ENCODE measurements around the gene PHF20.
A peak's percentile ranks its signal among the peaks of the same experiment; 100 is the strongest.
"Not testable (repeated sequence)": the region's sequence is repeated elsewhere in the genome, so short reads cannot be mapped to it uniquely, and the experiment has no call there.

Gene PHF20

DNA sequence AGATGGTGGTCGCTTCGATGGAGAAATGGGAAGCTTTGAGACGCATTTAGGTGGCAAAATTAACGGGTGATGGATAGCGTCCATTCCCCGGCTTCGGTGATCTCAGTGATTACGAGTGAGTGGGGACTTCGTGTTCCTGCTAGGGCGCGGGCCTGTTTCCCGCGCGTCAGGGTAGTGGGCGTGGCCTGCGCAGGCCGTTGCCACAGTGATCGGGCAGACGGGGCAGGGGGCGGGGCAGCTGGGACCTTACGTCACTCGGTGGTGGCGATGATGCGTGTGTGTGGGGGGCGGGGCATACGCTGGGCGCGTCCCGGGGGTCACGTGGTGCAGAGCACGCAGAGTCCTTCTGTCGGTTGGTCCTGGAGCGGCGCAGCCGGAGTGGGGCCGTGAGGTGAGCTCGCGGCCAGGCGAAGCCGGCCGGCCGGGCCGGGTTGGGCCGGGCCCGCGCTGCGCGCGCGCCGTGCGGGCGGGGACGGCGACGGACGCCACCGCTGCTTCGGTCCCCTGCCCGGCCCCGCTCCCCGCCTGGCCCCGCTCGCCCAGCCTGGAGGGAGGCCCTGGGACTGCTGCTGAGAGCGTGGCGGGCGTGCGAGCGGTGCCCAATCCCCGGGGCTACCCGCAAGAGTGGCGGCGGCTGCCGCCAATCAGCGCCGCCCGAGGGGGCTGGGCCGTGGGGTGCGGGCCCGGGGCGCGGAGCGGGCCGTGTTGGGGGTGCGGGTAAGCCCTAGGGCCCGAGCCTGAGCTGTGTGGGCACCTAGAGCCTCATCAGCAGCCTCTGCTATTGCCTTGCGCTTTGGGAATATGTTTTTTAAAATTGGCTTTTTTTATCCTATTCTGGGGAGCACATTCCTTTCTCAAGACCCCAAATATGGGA is at the start of gene PHF20:
Gene PHF20 (plus strand): TSS at position 327 of the 874 bp plus-strand sequence. CDS start 29,508 bp downstream, outside the sequence.
- H3K4me3 ChIP-seq (ENCODE audit: low read length in 2 of 2): peak within 1 kb of the TSS; percentile 86 to 96
- H3K27me3 ChIP-seq (ENCODE audit: control insufficient read depth in 2 of 2, insufficient read depth in 2 of 2, low read length in 2 of 2): no peaks in the 10 kb centered on the region
- H3K4me1 ChIP-seq (ENCODE audit: control insufficient read depth in 2 of 2, insufficient read depth in 2 of 2, low read length in 2 of 2): peaks cover 31 to 40% of the 10 kb centered on the region in 2 donors
- peak within 1 kb of the TSS; percentile 87 to 95 for H3K9ac ChIP-seq (ENCODE audit: low read depth in 1 of 2, low read length in 2 of 2)
- H3K36me3 ChIP-seq (ENCODE audit: control insufficient read depth in 2 of 2, insufficient read depth in 2 of 2, low read length in 2 of 2): peaks cover 0 to 7% of the 10 kb centered on the region in 2 donors
- H3K27ac ChIP-seq (ENCODE audit: low read depth in 2 of 2, low read length in 2 of 2): peak within 1 kb of the TSS; percentile 72 to 82
- H3K9me3 ChIP-seq (ENCODE audit: control insufficient read depth in 2 of 2, low read length in 2 of 2): no peaks in the 10 kb centered on the region

- H3K36me3 ChIP-seq (ENCODE audit: control insufficient read depth in 2 of 2, insufficient read depth in 2 of 2, low read length in 2 of 2): peaks cover 87 to 90% of the 10 kb centered on the region in 2 donors
Observed at GRCh38 chr20:35723275-35723639, 48.6 kb upstream of the PHF20 start.

GRCh38 chr20:35723652-35724320 is 48.0 kb upstream of the PHF20 start:
- Histone ChIP-seq H3K9ac (ENCODE audit: low read depth in 1 of 2, low read length in 2 of 2) (peak overlapping the region in 1 of 2 donors; percentile 8), H3K36me3 (ENCODE audit: control insufficient read depth in 2 of 2, insufficient read depth in 2 of 2, low read length in 2 of 2) (peaks cover 88 to 91% of the 10 kb centered on the region in 2 donors)
- H3K9me3 ChIP-seq (ENCODE audit: control insufficient read depth in 2 of 2, low read length in 2 of 2); H3K4me1 ChIP-seq (ENCODE audit: control insufficient read depth in 2 of 2, insufficient read depth in 2 of 2, low read length in 2 of 2); H3K27me3 ChIP-seq (ENCODE audit: control insufficient read depth in 2 of 2, insufficient read depth in 2 of 2, low read length in 2 of 2); H3K4me3 ChIP-seq (ENCODE audit: low read length in 2 of 2); H3K27ac ChIP-seq (ENCODE audit: low read depth in 2 of 2, low read length in 2 of 2): not testable (repeated sequence)

More at GRCh38 chr20:35723275-35723639, 48.6 kb upstream of the PHF20 start:
- not testable (repeated sequence) for H3K27me3 ChIP-seq (ENCODE audit: control insufficient read depth in 2 of 2, insufficient read depth in 2 of 2, low read length in 2 of 2); H3K4me3 ChIP-seq (ENCODE audit: low read length in 2 of 2); H3K9ac ChIP-seq (ENCODE audit: low read depth in 1 of 2, low read length in 2 of 2); H3K27ac ChIP-seq (ENCODE audit: low read depth in 2 of 2, low read length in 2 of 2); H3K9me3 ChIP-seq (ENCODE audit: control insufficient read depth in 2 of 2, low read length in 2 of 2); H3K4me1 ChIP-seq (ENCODE audit: control insufficient read depth in 2 of 2, insufficient read depth in 2 of 2, low read length in 2 of 2)

- Histone ChIP-seq H3K4me1 (ENCODE audit: control insufficient read depth in 2 of 2, insufficient read depth in 2 of 2, low read length in 2 of 2) (no peaks in the 10 kb centered on the region), H3K4me3 (ENCODE audit: low read length in 2 of 2) (no peak overlapping the region), H3K27me3 (ENCODE audit: control insufficient read depth in 2 of 2, insufficient read depth in 2 of 2, low read length in 2 of 2) (no peaks in the 10 kb centered on the region), H3K9ac (ENCODE audit: low read depth in 1 of 2, low read length in 2 of 2) (no peak overlapping the region), H3K27ac (ENCODE audit: low read depth in 2 of 2, low read length in 2 of 2) (no peak overlapping the region), H3K36me3 (ENCODE audit: control insufficient read depth in 2 of 2, insufficient read depth in 2 of 2, low read length in 2 of 2) (peaks cover 89 to 91% of the 10 kb centered on the region in 2 donors), H3K9me3 (ENCODE audit: control insufficient read depth in 2 of 2, low read length in 2 of 2) (no peaks in the 10 kb centered on the region)
Observed at GRCh38 chr20:35724321-35725230, 47.2 kb upstream of the PHF20 start.

DNA sequence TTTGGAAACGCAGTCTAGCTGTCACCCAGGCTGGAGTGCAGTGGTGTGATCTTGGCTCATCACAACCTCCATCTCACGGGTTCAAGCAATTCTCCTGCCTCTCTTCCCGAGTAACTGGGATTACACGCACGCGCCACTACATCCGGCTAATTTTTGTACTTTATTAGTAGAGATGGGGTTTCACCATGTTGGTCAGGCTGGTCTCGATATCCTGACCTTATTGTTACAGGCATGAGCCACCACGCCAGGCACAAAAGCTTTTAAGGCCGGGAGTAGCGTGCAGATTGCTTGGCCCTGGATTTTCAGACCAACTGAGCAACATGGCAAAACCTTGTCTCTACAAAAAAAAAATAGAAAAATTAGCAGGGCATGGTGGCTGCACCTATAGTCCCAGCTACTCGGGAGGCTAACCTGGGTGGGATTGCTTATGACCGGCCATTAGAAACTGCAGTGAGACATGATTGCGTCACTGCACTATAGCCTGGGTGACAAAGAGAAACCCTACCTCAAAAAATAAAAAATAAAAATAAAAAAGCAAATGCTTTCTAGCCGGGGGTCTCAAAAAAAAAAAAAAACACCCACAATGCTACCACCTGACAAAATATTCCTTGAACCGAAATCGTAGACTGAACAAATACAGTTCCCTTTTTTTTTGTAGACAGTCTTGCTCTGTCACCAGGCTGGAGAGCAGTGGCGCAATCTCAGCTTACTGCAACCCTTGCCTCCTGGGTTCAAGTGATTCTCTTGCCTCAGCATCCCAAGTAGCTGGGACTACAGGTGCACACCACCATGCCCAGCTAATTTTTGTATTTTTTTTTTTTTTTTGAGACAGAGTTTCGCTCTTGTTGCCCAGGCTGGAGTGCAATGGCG is 44.7 kb upstream of the PHF20 start:
- no peak overlapping the region for H3K4me3 ChIP-seq (ENCODE audit: low read length in 2 of 2)
- no peaks in the 10 kb centered on the region for H3K4me1 ChIP-seq (ENCODE audit: control insufficient read depth in 2 of 2, insufficient read depth in 2 of 2, low read length in 2 of 2)
- H3K36me3 ChIP-seq (ENCODE audit: control insufficient read depth in 2 of 2, insufficient read depth in 2 of 2, low read length in 2 of 2): peaks cover 87 to 90% of the 10 kb centered on the region in 2 donors
- H3K9ac ChIP-seq (ENCODE audit: low read depth in 1 of 2, low read length in 2 of 2): no peak overlapping the region
- H3K9me3 ChIP-seq (ENCODE audit: control insufficient read depth in 2 of 2, low read length in 2 of 2): no peaks in the 10 kb centered on the region
- no peaks in the 10 kb centered on the region for H3K27me3 ChIP-seq (ENCODE audit: control insufficient read depth in 2 of 2, insufficient read depth in 2 of 2, low read length in 2 of 2)
- H3K27ac ChIP-seq (ENCODE audit: low read depth in 2 of 2, low read length in 2 of 2): no peak overlapping the region

- no peaks in the 10 kb centered on the region for H3K4me1 ChIP-seq (ENCODE audit: control insufficient read depth in 2 of 2, insufficient read depth in 2 of 2, low read length in 2 of 2)
- H3K27me3 ChIP-seq (ENCODE audit: control insufficient read depth in 2 of 2, insufficient read depth in 2 of 2, low read length in 2 of 2): no peaks in the 10 kb centered on the region
- H3K9me3 ChIP-seq (ENCODE audit: control insufficient read depth in 2 of 2, low read length in 2 of 2): no peaks in the 10 kb centered on the region
- no peak overlapping the region for H3K9ac ChIP-seq (ENCODE audit: low read depth in 1 of 2, low read length in 2 of 2)
- H3K27ac ChIP-seq (ENCODE audit: low read depth in 2 of 2, low read length in 2 of 2): no peak overlapping the region
- no peak overlapping the region for H3K4me3 ChIP-seq (ENCODE audit: low read length in 2 of 2)
- peaks cover 92% of the 10 kb centered on the region in 2 donors for H3K36me3 ChIP-seq (ENCODE audit: control insufficient read depth in 2 of 2, insufficient read depth in 2 of 2, low read length in 2 of 2)
Observed at GRCh38 chr20:35729283-35729807, 42.5 kb upstream of the PHF20 start.

- no peaks in the 10 kb centered on the region for H3K9me3 ChIP-seq (ENCODE audit: control insufficient read depth in 2 of 2, low read length in 2 of 2)
- H3K4me1 ChIP-seq (ENCODE audit: control insufficient read depth in 2 of 2, insufficient read depth in 2 of 2, low read length in 2 of 2): peaks cover 2 to 3% of the 10 kb centered on the region in 2 donors
- H3K36me3 ChIP-seq (ENCODE audit: control insufficient read depth in 2 of 2, insufficient read depth in 2 of 2, low read length in 2 of 2): peaks cover 92 to 93% of the 10 kb centered on the region in 2 donors
- H3K9ac ChIP-seq (ENCODE audit: low read depth in 1 of 2, low read length in 2 of 2): no peak overlapping the region
- H3K27ac ChIP-seq (ENCODE audit: low read depth in 2 of 2, low read length in 2 of 2): no peak overlapping the region
- H3K4me3 ChIP-seq (ENCODE audit: low read length in 2 of 2): no peak overlapping the region
- H3K27me3 ChIP-seq (ENCODE audit: control insufficient read depth in 2 of 2, insufficient read depth in 2 of 2, low read length in 2 of 2): no peaks in the 10 kb centered on the region
Observed at GRCh38 chr20:35729836-35730582, 41.8 kb upstream of the PHF20 start.

DNA sequence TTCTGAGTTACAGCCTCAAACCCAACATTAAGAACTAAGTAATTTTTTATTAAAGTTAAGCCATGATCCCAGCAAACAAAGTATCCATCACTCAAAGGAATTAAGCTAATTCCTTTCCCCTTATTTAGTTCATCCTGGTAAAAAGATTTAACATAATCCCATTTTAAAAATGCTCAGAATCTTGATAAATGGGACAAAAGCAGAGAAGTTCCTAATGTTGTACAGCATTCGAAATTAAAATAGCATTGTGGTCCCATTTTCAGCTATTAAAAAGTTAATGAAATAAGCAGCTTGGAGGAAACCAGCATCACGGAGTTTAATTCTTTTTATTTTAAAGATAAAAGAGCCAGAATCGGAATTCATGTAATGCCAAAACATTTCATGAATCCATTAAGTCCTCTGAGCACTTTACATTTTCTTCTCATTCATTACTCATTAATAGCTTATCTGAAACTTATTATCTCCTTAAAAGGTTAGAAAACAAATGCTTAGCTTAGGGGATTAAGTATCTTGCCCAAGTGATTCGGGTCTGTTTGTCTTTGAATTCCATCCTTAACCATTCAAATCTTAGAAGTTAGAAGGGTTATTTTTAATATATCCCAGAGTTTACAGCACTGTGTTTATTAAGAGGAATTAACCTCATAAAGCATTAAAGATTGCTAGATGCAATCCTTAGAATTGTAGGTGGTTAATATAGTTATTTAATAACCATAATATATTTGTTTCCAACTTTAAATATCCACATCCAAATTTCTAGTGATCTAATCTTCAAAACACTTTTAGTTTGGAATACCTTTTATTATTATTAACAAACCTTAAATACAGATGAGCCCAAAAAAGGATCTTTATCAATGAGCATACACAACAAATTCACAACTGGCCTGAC is 41.0 kb upstream of the PHF20 start:
- H3K27ac ChIP-seq (ENCODE audit: low read depth in 2 of 2, low read length in 2 of 2): no peak overlapping the region
- H3K36me3 ChIP-seq (ENCODE audit: control insufficient read depth in 2 of 2, insufficient read depth in 2 of 2, low read length in 2 of 2): peaks cover 91 to 92% of the 10 kb centered on the region in 2 donors
- no peak overlapping the region for H3K9ac ChIP-seq (ENCODE audit: low read depth in 1 of 2, low read length in 2 of 2)
- H3K4me3 ChIP-seq (ENCODE audit: low read length in 2 of 2): no peak overlapping the region
- H3K27me3 ChIP-seq (ENCODE audit: control insufficient read depth in 2 of 2, insufficient read depth in 2 of 2, low read length in 2 of 2): no peaks in the 10 kb centered on the region
- H3K4me1 ChIP-seq (ENCODE audit: control insufficient read depth in 2 of 2, insufficient read depth in 2 of 2, low read length in 2 of 2): peaks cover 2 to 6% of the 10 kb centered on the region in 2 donors
- no peaks in the 10 kb centered on the region for H3K9me3 ChIP-seq (ENCODE audit: control insufficient read depth in 2 of 2, low read length in 2 of 2)
